Heart right ventricle (tissue), 16 donors: ENCODE data around the gene MYO18B. TPM values are rescaled to one million over a fixed set of nuclear protein-coding genes. Genes with fewer than 3 reads are reported as not detected.

ENCODE experiments used
- ATAC-seq, 8 donors: fragments of 200-7000 bp; cut with Tn5 transposase; one replicate each; pipeline ENCODE4 v1.9.1; 2020; ENCODE audit warnings: mild to moderate bottlenecking in 8 of 8, moderate library complexity in 8 of 8, moderate number of reproducible peaks in 1 of 8
- DNase-seq, 2 donors: peaks; one replicate each; pipeline ENCODE4 v3.0.0-alpha.2; 2020
- H3K27ac ChIP-seq, 10 donors: fragments of 200-600 bp; sonication (generic) in 2 of 10; one replicate each; pipeline versions ENCODE4 v1.5.0 to v1.8.0; 2020 to 2022; ENCODE audit warnings: mild to moderate bottlenecking in 3 of 10
- H3K27me3 ChIP-seq, 7 donors: fragments of 200-600 bp; one replicate each; pipeline ENCODE4 v1.8.0; 2021 to 2022; ENCODE audit warnings: mild to moderate bottlenecking in 2 of 7
- H3K36me3 ChIP-seq, 9 donors: fragments of 200-600 bp; sonication (generic) in 1 of 9; one replicate each; pipeline versions ENCODE4 v1.5.0 to v1.8.0; 2020 to 2022; ENCODE audit warnings: mild to moderate bottlenecking in 2 of 9
- H3K4me1 ChIP-seq, 9 donors: fragments of 200-600 bp; sonication (generic) in 1 of 9; one replicate each; pipeline versions ENCODE4 v1.5.0 to v1.8.0; 2020 to 2022; ENCODE audit warnings: mild to moderate bottlenecking in 4 of 9
- H3K4me3 ChIP-seq, 10 donors: fragments of 200-600 bp; sonication (generic) in 2 of 10; one replicate each; pipeline versions ENCODE4 v1.5.0 to v1.8.0; 2020 to 2022; ENCODE audit warnings: mild to moderate bottlenecking in 7 of 10, moderate library complexity in 2 of 10
- H3K9me3 ChIP-seq, 11 donors: fragments of 200-600 bp in 10 of 11; sonication (generic) in 2 of 11; one replicate each; pipeline versions ENCODE4 v1.5.0 to v1.8.0; 2013 to 2022; ENCODE audit warnings: mild to moderate bottlenecking in 2 of 11, control low read depth in 1 of 11, moderate library complexity in 1 of 11
- CTCF ChIP-seq, 9 donors: fragments of 200-600 bp; sonication (generic) in 2 of 9; IDR thresholded peaks; one replicate each; pipeline versions ENCODE4 v1.5.0 to v1.8.0; 2021 to 2022; ENCODE audit warnings: antibody characterized with exemption in 9 of 9, mild to moderate bottlenecking in 5 of 9, moderate library complexity in 1 of 9
- WGBS, 2 donors: extraction: QIAGEN DNeasy Blood & Tissue Kit; methylation state at CpG; one replicate each; pipeline ENCODE4 v1.1.7; 2013; ENCODE audit warnings: inconsistent platforms in 1 of 2; 5-methylcytosine and 5-hydroxymethylcytosine counted together
- intact Hi-C, 10 donors: fragments of 100-400 bp; cut with DNase I; formaldehyde crosslinking; loops; one replicate each; pipeline versions ENCODE4 v1.11.1 to v1.14.2; 2022
- polyA plus RNA-seq, 2 donors: library from polyadenylated mRNA; stranded (reverse); fragments of 200-250 nt; gene quantifications; one replicate each; pipeline ENCODE4 v1.2.3, GENCODE V29; 2013
- total RNA-seq, 10 donors: library from RNA; stranded (reverse); fragmentation: NEBNext Ultra II Directional in 3 of 10; extraction: Animal tissue kit (Norgen Biotek cat#: 25700) in 3 of 10; gene quantifications; one replicate each; pipeline versions ENCODE4 v1.2.1 to v1.2.4, GENCODE V29; 2021 to 2023
- donor health status: Arrhythmogenic right ventricular cardiomyopathy.
- donor health status: ischemic (EF 13 %, LVEDD 7.1; RV severe dilation, severe dysfunction).
- donor health status: healthy with polysubstance abuse.
- donor health status: DM: no; HTN: yes; CAD: no.
- donor health status: DM: no; HTN: no; CAD: no.
- donor health status: ischemic (EF 25% LVEDD 6.9; RV normal size, moderate dysfunction).
- donor health status: ischemic (EF 25% LVEDD 5.7; RV mildly dilated, moderate dysfunction).
- donor health status: healthy.
- donor health status: DM: yes; HTN: yes; CAD: no.
- donor health status: Ischemic cardiomyopathy.
- donor health status: ischemic (EF 35%, LVEDD 5.7; RV mildly dilated, moderate dysfunction).
- donor health status: nonischemic (EF 11% LVEDD 7.7; RV severe dilation, severe dysfunction).
- donor health status: DM: yes; HTN: yes; CAD: no.
- donor health status: PGD.
- donor health status: ischemic (EF 29% LVEDD 5.4; RV normal size, mild dysfunction).
- donor health status: nonischemic (EF 23%, LVEDD 6.1; RV moderate dilation, normal function).

MYO18B gene
- total and polyA plus RNA-seq, 12 donors, result 111 to 407 (median 210) TPM

GRCh38 chr22:25779890-25780289, 37.9 kb downstream of the MYO18B start:
- Histone ChIP-seq H3K4me1 (no peaks in the 10 kb centered on the region), H3K9me3 (no peaks in the 10 kb centered on the region), H3K27me3 (peaks cover 0 to 5% (median 0%) of the 10 kb centered on the region in 7 donors), H3K36me3 (peaks cover 0 to 80% (median 9%) of the 10 kb centered on the region in 9 donors), H3K27ac (no peak overlapping the region), H3K4me3 (no peak overlapping the region)
- WGBS, 2 donors, result 87 to 94% methylated on average over 13 of the region's 13 CpGs
- no peak for TF ChIP-seq CTCF (IDR thresholded peaks at IDR 0.05)
- ATAC-seq (peak in 1 of 8 donors; percentile 18), DNase-seq (no peak)
- intact Hi-C loops, result loop anchor here in 7 of 10 donors (10.0 kb wide), 6 partner anchors 55 to 555 kb away; no protein-coding TSS in a partner anchor

DNA sequence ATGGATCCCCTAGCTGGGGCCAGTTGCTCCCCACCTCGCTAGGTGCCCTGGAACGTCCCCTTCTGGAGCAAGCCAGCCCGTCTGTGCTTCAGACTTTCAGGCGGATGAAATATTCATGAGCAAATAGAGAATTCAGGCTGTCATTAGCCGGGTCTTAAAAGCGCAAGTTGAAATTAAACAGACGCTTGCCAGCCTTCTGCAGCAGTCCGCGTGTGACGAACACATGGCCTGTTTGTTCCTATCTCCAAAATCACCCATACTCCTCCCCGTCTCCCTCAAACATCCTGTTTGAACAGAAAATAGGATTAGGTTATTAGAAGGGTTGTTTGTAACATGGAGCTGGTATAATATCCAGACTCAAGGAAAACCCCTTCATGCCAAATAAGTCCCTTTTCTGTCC, 38.7 kb downstream of the MYO18B start:
- intact Hi-C loops, result no loop called here
- H3K9me3 ChIP-seq, result no peaks in the 10 kb centered on the region
- no peak for TF ChIP-seq CTCF (IDR thresholded peaks at IDR 0.05)
- DNase-seq (no peak), ATAC-seq (no peak)
- H3K36me3 ChIP-seq, result peaks cover 0 to 85% (median 9%) of the 10 kb centered on the region in 9 donors
- WGBS, 2 donors, result 27 to 38% methylated on average over 11 of the region's 11 CpGs
- H3K4me3 ChIP-seq, result no peak overlapping the region
- no peaks in the 10 kb centered on the region for H3K4me1 ChIP-seq
- no peak overlapping the region for H3K27ac ChIP-seq
- H3K27me3 ChIP-seq, result peaks cover 0 to 5% (median 0%) of the 10 kb centered on the region in 7 donors

GRCh38 chr22:25781801-25782200, 39.8 kb downstream of the MYO18B start:
- intact Hi-C loops, result no loop called here
- H3K36me3 ChIP-seq, result peaks cover 0 to 95% (median 9%) of the 10 kb centered on the region in 9 donors

DNA sequence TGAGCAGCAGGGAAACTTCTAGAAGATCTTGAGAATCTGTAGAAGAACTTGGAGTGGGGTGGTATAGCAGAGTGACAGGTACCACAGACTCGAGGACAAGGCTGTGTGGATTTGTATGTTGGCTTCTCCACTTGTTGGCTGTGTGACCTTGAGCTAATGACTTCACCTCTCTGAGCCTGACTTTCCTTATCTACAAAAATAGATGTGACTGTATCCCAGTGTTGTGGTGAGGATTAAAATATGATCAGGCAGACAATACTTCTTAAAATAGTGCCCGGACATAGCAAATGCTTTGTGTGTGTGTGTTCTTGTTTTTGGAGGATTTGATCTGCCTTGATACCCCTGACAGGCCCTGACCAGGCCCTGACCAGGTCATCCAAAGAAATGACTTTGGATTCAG, 40.8 kb downstream of the MYO18B start:
- peaks cover 0 to 5% (median 0%) of the 10 kb centered on the region in 7 donors for H3K27me3 ChIP-seq
- H3K36me3 ChIP-seq, result peaks cover 0 to 90% (median 9%) of the 10 kb centered on the region in 9 donors
- WGBS, 2 donors, result 75 to 80% methylated on average over 2 of the region's 2 CpGs
- intact Hi-C loops, result no loop called here
- no peak overlapping the region for H3K27ac ChIP-seq
- ATAC-seq, result no peak
- H3K9me3 ChIP-seq, result peaks cover 0 to 5% (median 0%) of the 10 kb centered on the region in 11 donors
- no peak for DNase-seq
- H3K4me3 ChIP-seq, result no peak overlapping the region
- no peak for TF ChIP-seq CTCF (IDR thresholded peaks at IDR 0.05)
- no peaks in the 10 kb centered on the region for H3K4me1 ChIP-seq

More at GRCh38 chr22:25781801-25782200, 39.8 kb downstream of the MYO18B start:
- Histone ChIP-seq H3K4me1 (no peaks in the 10 kb centered on the region), H3K27me3 (peaks cover 0 to 5% (median 0%) of the 10 kb centered on the region in 7 donors), H3K27ac (no peak overlapping the region), H3K9me3 (peaks cover 0 to 5% (median 0%) of the 10 kb centered on the region in 11 donors), H3K4me3 (no peak overlapping the region)
- TF ChIP-seq CTCF (IDR thresholded peaks at IDR 0.05), result no peak
- no peak for ATAC-seq
- WGBS, 2 donors, result 91% methylated on average over 8 of the region's 8 CpGs
- DNase-seq, result no peak
